Lower leg skin (tissue), 3 donors: ENCODE results near the gene NCBP1.
"Not testable (repeated sequence)": the region's sequence is repeated elsewhere in the genome, so short reads cannot be mapped to it uniquely, and the experiment has no call there.

Experiments used
- CTCF ChIP-seq, 3 donors: fragments of 450-650 bp; IDR thresholded peaks; one replicate each; pipeline ENCODE4 v1.5.1; 2016; ENCODE audit warnings: antibody characterized with exemption in 3 of 3, mild to moderate bottlenecking in 3 of 3, moderate library complexity in 2 of 3
- POLR2A ChIP-seq, 2 donors: fragments of 450-650 bp; IDR thresholded peaks; one replicate each; pipeline ENCODE4 v1.6.1; 2016 to 2017; ENCODE audit warnings: antibody characterized with exemption in 2 of 2, mild to moderate bottlenecking in 1 of 2, moderate library complexity in 1 of 2

- TF ChIP-seq CTCF, POLR2A (IDR thresholded peaks at IDR 0.05): not testable (repeated sequence)
Observed at GRCh38 chr9:97620063-97620462, 13.6 kb upstream of the NCBP1 start.
